ENCODE measurements around the gene OTUD3. TPM values are rescaled to one million over a fixed set of nuclear protein-coding genes. Genes with fewer than 3 reads are reported as not detected.

The OTUD3 gene
- total RNA-seq, 4 donors from 2014 or later: 5.8 to 8.2 (median 6.7) TPM

GRCh38 chr1:19954059-19954458 lies 71.9 kb downstream of the OTUD3 start:
- H3K27me3 ChIP-seq: no peaks in the 10 kb centered on the region
- H3K36me3 ChIP-seq: no peaks in the 10 kb centered on the region
- intact Hi-C loops (cut with DNase I): no loop called here
- no peak overlapping the region for H3K4me3 ChIP-seq (replicated peaks in 1 of 3)
- TF ChIP-seq POLR2A (IDR thresholded peaks at IDR 0.05) (no peak), CTCF (IDR thresholded peaks at IDR 0.05) (no peak)
- WGBS, 2 donors: 87 to 89% methylated on average over 2 of the region's 2 CpGs
- H3K9me3 ChIP-seq: no peaks in the 10 kb centered on the region
- H3K27ac ChIP-seq: no peak overlapping the region
- DNase-seq: no peak
- H3K4me1 ChIP-seq: no peaks in the 10 kb centered on the region

- TF ChIP-seq POLR2A (IDR thresholded peaks at IDR 0.05) (no peak), CTCF (IDR thresholded peaks at IDR 0.05) (no peak)
- Histone ChIP-seq H3K27me3 (no peaks in the 10 kb centered on the region), H3K9me3 (no peaks in the 10 kb centered on the region), H3K4me3 (replicated peaks in 1 of 3) (no peak overlapping the region), H3K27ac (no peak overlapping the region), H3K36me3 (no peaks in the 10 kb centered on the region), H3K4me1 (no peaks in the 10 kb centered on the region)
- intact Hi-C loops (cut with DNase I): no loop called here
- WGBS, 2 donors: 73 to 81% methylated on average over 11 of the region's 11 CpGs
- no peak for DNase-seq
These were observed 73.5 kb downstream of the OTUD3 start for GRCh38 chr1:19955534-19956170.

GRCh38 chr1:19957779-19958178 lies 75.6 kb downstream of the OTUD3 start:
- H3K36me3 ChIP-seq: no peaks in the 10 kb centered on the region
- TF ChIP-seq CTCF (IDR thresholded peaks at IDR 0.05) (no peak), POLR2A (IDR thresholded peaks at IDR 0.05) (no peak)
- no peak for DNase-seq
- no peak overlapping the region for H3K4me3 ChIP-seq (replicated peaks in 1 of 3)
- H3K27ac ChIP-seq: no peak overlapping the region
- H3K9me3 ChIP-seq: no peaks in the 10 kb centered on the region
- no peaks in the 10 kb centered on the region for H3K4me1 ChIP-seq
- no peaks in the 10 kb centered on the region for H3K27me3 ChIP-seq
- 65 to 66% methylated on average over 4 of the region's 4 CpGs for WGBS, 2 donors
- intact Hi-C loops (cut with DNase I): no loop called here

- intact Hi-C loops (cut with DNase I): no loop called here
- Histone ChIP-seq H3K9me3 (no peaks in the 10 kb centered on the region), H3K36me3 (no peaks in the 10 kb centered on the region), H3K27ac (no peak overlapping the region), H3K4me1 (no peaks in the 10 kb centered on the region), H3K27me3 (no peaks in the 10 kb centered on the region), H3K4me3 (replicated peaks in 1 of 3) (no peak overlapping the region)
- TF ChIP-seq CTCF (IDR thresholded peaks at IDR 0.05) (no peak), POLR2A (IDR thresholded peaks at IDR 0.05) (no peak)
- 45 to 64% methylated on average over 5 of the region's 5 CpGs for WGBS, 2 donors
- no peak for DNase-seq
These were observed 78.4 kb downstream of the OTUD3 start for GRCh38 chr1:19960591-19960990.

Other genes with a start within 250 kb of the OTUD3 start
- 10 to 100 TPM; 29.4 to 70.4 (median 43.6) TPM for gene NBL1, start 238.1 kb upstream of the OTUD3 start, total RNA-seq
- not detected for gene HTR6, start 217.5 kb upstream of the OTUD3 start, total RNA-seq
- 10 to 100 TPM; 34.3 to 67.7 (median 61.4) TPM for gene TMCO4, start 82.5 kb upstream of the OTUD3 start, total RNA-seq
- not detected for gene RNF186, start 67.1 kb upstream of the OTUD3 start, total RNA-seq
- gene PLA2G2E, start 41.2 kb downstream of the OTUD3 start, total RNA-seq: not detected
- 100 to 1,000 TPM in 2 of 4 donors, 10 to 100 TPM in 2; 22.9 to 212 (median 92.5) TPM for gene PLA2G2A, start 97.2 kb downstream of the OTUD3 start, total RNA-seq
- gene PLA2G5, start 187.8 kb downstream of the OTUD3 start, total RNA-seq: 1 to 10 TPM; 1.1 to 5.0 (median 2.2) TPM
- gene PLA2G2D, start 237.1 kb downstream of the OTUD3 start, total RNA-seq: not detected